SH-SY5Y (cell line): ENCODE data around the gene KLHDC3.

Experiments used
- GATA2 ChIP-seq: IDR thresholded peaks from 2 replicates; pipeline ENCODE4 v1.6.1; 2011; ENCODE audit warnings: mild to moderate bottlenecking, low read depth, low read length
- GATA3 ChIP-seq: IDR thresholded peaks from 2 replicates; pipeline ENCODE4 v1.6.1; 2011; ENCODE audit warnings: low read depth, mild to moderate bottlenecking, low read length, moderate library complexity

- TF ChIP-seq GATA2: no peak
- no peak for TF ChIP-seq GATA3
These were observed 25.5 kb upstream of the KLHDC3 start for GRCh38 chr6:42988486-42989020.
